Endothelial cell of umbilical vein (primary cell): ENCODE measurements around the gene ZNF346. TPM values are rescaled to one million over a fixed set of nuclear protein-coding genes. Genes with fewer than 3 reads are reported as not detected.

Source experiments
- BruUV-seq: library from RNA; stranded (reverse); fragments of 400-500 nt; replicated peaks from 2 replicates; lab custom pipeline; 2021; lab: Mats Ljungman, UMichigan
- CTCF ChIA-PET: fragments of 300-600, 350-600 bp; sonication (Branson Sonifier 250); formaldehyde crosslinking; loops from one replicate; lab custom pipeline; 2021; ENCODE audit warnings: antibody characterized with exemption, inconsistent platforms; lab: Charles Lee
- POLR2A ChIA-PET: fragments of 300-600, 350-600 bp; sonication (Branson Sonifier 250); formaldehyde crosslinking; loops from one replicate; lab custom pipeline; 2021; ENCODE audit warnings: antibody characterized with exemption, inconsistent platforms; lab: Charles Lee
- DNase-seq: peaks from one replicate; pipeline ENCODE4 v3.0.0-alpha.2; 2011; ENCODE audit warnings: low read depth, low spot score
- FAIRE-seq: peaks from 2 replicates; lab custom pipeline; 2011; peaks lifted over from hg19 to GRCh38; lab: Jason Lieb, UNC
- H2AFZ ChIP-seq: 2 replicates; pipeline ENCODE4 v1.6.0; 2012; ENCODE audit warnings: low read depth, low read length, control low read depth, inconsistent platforms
- H3K27ac ChIP-seq: 2 replicates; pipeline ENCODE4 v1.5.1; 2011; ENCODE audit warnings: low read depth, mild to moderate bottlenecking, control low read depth, low read length, moderate library complexity; ENCODE audit not compliant: insufficient read depth
- H3K27me3 ChIP-seq, 2 experiments: 2 replicates each; pipeline versions ENCODE4 v1.6.0 to v1.6.1; 2011; ENCODE audit warnings: low read length in 2 of 2, mixed read lengths in 1 of 2; ENCODE audit not compliant: control insufficient read depth in 2 of 2, insufficient read depth in 2 of 2
- H3K36me3 ChIP-seq, 2 experiments: 2 replicates in 1 of 2; 3 replicates in 1 of 2; pipeline ENCODE4 v1.5.1; 2011; ENCODE audit warnings: low read length in 2 of 2, mild to moderate bottlenecking in 1 of 2, moderate library complexity in 1 of 2; ENCODE audit not compliant: control insufficient read depth in 2 of 2, insufficient read depth in 2 of 2; ENCODE audit errors: extremely low read depth in 1 of 2
- H3K4me1 ChIP-seq: 3 replicates; pipeline ENCODE4 v1.5.1; 2011; ENCODE audit warnings: mild to moderate bottlenecking, low read length; ENCODE audit not compliant: control insufficient read depth, insufficient read depth; ENCODE audit errors: extremely low read depth
- H3K4me2 ChIP-seq: 2 replicates; pipeline ENCODE4 v1.6.1; 2011; ENCODE audit warnings: low read length, control low read depth, mixed read lengths; ENCODE audit not compliant: insufficient read depth
- H3K4me3 ChIP-seq, 3 experiments: fragments of 200-600 bp in 1 of 3; sonication (generic), shearing (Covaris generic) in 1 of 3; replicated peaks in 1 of 3; 2 replicates each; pipeline ENCODE4 v1.5.1; 2011 to 2016; ENCODE audit warnings: control low read depth in 3 of 3, low read length in 3 of 3, mild to moderate bottlenecking in 2 of 3, inconsistent platforms in 1 of 3, low read depth in 1 of 3, moderate library complexity in 1 of 3; ENCODE audit not compliant: insufficient read depth in 1 of 3
- H3K79me2 ChIP-seq: 2 replicates; pipeline ENCODE4 v1.6.0; 2012; ENCODE audit warnings: low read length, inconsistent platforms; ENCODE audit not compliant: control insufficient read depth, insufficient read depth
- H3K9ac ChIP-seq: replicated peaks from 2 replicates; pipeline ENCODE3; 2011; ENCODE audit warnings: low read length, control low read depth; ENCODE audit not compliant: insufficient read depth; ENCODE audit errors: extremely low read depth
- H3K9me1 ChIP-seq: replicated peaks from 3 replicates; pipeline ENCODE4 v1.6.0; 2011; ENCODE audit warnings: mild to moderate bottlenecking, low read length; ENCODE audit not compliant: control insufficient read depth, insufficient read depth; ENCODE audit errors: extremely low read depth
- H3K9me3 ChIP-seq: replicated peaks from 2 replicates; pipeline ENCODE4 v1.5.1; 2012; ENCODE audit warnings: low read length, inconsistent platforms; ENCODE audit not compliant: control insufficient read depth, insufficient read depth
- H4K20me1 ChIP-seq: replicated peaks from 2 replicates; pipeline ENCODE3; 2011; ENCODE audit warnings: mild to moderate bottlenecking, low read length; ENCODE audit not compliant: control insufficient read depth, insufficient read depth; ENCODE audit errors: extremely low read depth
- CTCF ChIP-seq, 2 donors: IDR thresholded peaks; 1 replicate in 1 of 2; 2 replicates in 1 of 2; pipeline ENCODE4 v1.5.1; 2011; ENCODE audit warnings: low read length in 2 of 2, mild to moderate bottlenecking in 2 of 2, moderate library complexity in 2 of 2, control low read depth in 1 of 2, inconsistent platforms in 1 of 2, low read depth in 1 of 2; ENCODE audit not compliant: insufficient read depth in 1 of 2; ENCODE audit errors: extremely low read depth in 1 of 2
- EZH2 ChIP-seq: IDR thresholded peaks from 2 replicates; pipeline ENCODE4 v1.6.1; 2012; ENCODE audit warnings: borderline replicate concordance, low read depth, mild to moderate bottlenecking, moderate library complexity, low read length, inconsistent platforms; ENCODE audit not compliant: severe bottlenecking
- GATA2 ChIP-seq: IDR thresholded peaks from 2 replicates; pipeline ENCODE4 v1.7.0; 2011; ENCODE audit warnings: low read depth, mild to moderate bottlenecking, moderate library complexity, mixed read lengths, low read length; ENCODE audit not compliant: insufficient read length, insufficient read depth
- JUN ChIP-seq: IDR thresholded peaks from 2 replicates; pipeline ENCODE4 v1.6.1; 2011; ENCODE audit warnings: borderline replicate concordance, low read depth; ENCODE audit not compliant: insufficient read length, insufficient read depth
- POLR2A ChIP-seq: IDR thresholded peaks from 2 replicates; pipeline ENCODE4 v1.6.1; 2012; ENCODE audit warnings: low read depth, mild to moderate bottlenecking, control low read depth, low read length
- POLR2AphosphoS5 ChIP-seq: IDR thresholded peaks from 2 replicates; pipeline ENCODE4 v1.6.1; 2012; ENCODE audit warnings: low read depth, mild to moderate bottlenecking, control low read depth, low read length, moderate library complexity; ENCODE audit not compliant: insufficient read depth
- dilution Hi-C: fragments of 300-500 bp; cut with MboI; formaldehyde crosslinking; loops from one replicate; pipeline ENCODE4 v1.15.0; 2019; ENCODE audit warnings: low sequenced_read_pairs; ENCODE audit not compliant: extremely low pct_ligation_motif_present
- intact Hi-C: fragments of 100-400 bp; cut with micrococcal nuclease; formaldehyde crosslinking; loops from one replicate; pipeline ENCODE4 v1.10.0; 2022
- polyA plus RNA-seq, 4 experiments: library from polyadenylated mRNA; depleted of rRNA in 3 of 4; stranded (reverse) in 3 of 4; unstranded in 1 of 4; fragments of >200 nt; gene quantifications; 2 replicates each; pipeline versions ENCODE4 v1.2.1 to v1.2.3, GENCODE V29; 2011 to 2012; ENCODE audit warnings: missing spikeins in 1 of 4
- total RNA-seq: library from RNA; stranded (reverse); gene quantifications from 2 replicates; pipeline ENCODE4 v1.2.3, GENCODE V29; 2021
- TF ChIP-seq, protein P1 (sequence below): IDR thresholded peaks from 2 replicates; pipeline ENCODE4 v1.6.1; 2011; ENCODE audit not compliant: insufficient read depth, insufficient read length

Gene ZNF346
- total and polyA plus RNA-seq, 2 donors (not counting 3 experiments of a cell fraction or from before 2014, with no cell fraction given) = 25.3 to 35.2 TPM

GRCh38 chr5:177098120-177098469, 75.6 kb downstream of the ZNF346 start:
- DNase-seq (no peak), FAIRE-seq (no peak)
- BruUV-seq = no TSS peak
- H3K9ac ChIP-seq = no peak overlapping the region
- no peak overlapping the region for H2AFZ ChIP-seq
- CTCF ChIA-PET = interaction anchor here (0.9 to 2.9 kb wide), 6 partner anchors 11 to 26 kb away, joined by 3 to 15 read pairs (median 10); partner anchors contain the start of gene FGFR4
- no peaks in the 10 kb centered on the region for H3K9me1 ChIP-seq
- intact Hi-C loops (no loop called here), dilution Hi-C loops (no loop called here)
- TF ChIP-seq, protein P1, sequence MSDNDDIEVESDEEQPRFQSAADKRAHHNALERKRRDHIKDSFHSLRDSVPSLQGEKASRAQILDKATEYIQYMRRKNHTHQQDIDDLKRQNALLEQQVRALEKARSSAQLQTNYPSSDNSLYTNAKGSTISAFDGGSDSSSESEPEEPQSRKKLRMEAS = no peak
- TF ChIP-seq JUN = no peak
- no peak for TF ChIP-seq GATA2
- TF ChIP-seq CTCF (IDR thresholded peaks at IDR 0.05; ENCODE audit: extremely low read depth in 1 of 2, insufficient read depth in 1 of 2, low read depth in 1 of 2, low read length in 2 of 2) = no peak
- TF ChIP-seq POLR2A = no peak
- no peak for TF ChIP-seq EZH2
- no peak for TF ChIP-seq POLR2AphosphoS5
- H3K4me3 ChIP-seq = no peak overlapping the region
- no peak overlapping the region for H3K27ac ChIP-seq
- POLR2A ChIA-PET = no interaction called here
- no peaks in the 10 kb centered on the region for H3K36me3 ChIP-seq
- H3K9me3 ChIP-seq = no peaks in the 10 kb centered on the region
- H3K79me2 ChIP-seq = no peaks in the 10 kb centered on the region
- no peaks in the 10 kb centered on the region for H3K27me3 ChIP-seq
- H4K20me1 ChIP-seq = no peaks in the 10 kb centered on the region
- no peak overlapping the region for H3K4me2 ChIP-seq
- H3K4me1 ChIP-seq = peaks cover 23% of the 10 kb centered on the region
